NCI-H345 (cell line): ENCODE measurements around the gene HECW1.

ENCODE experiments used
- DNase-seq: peaks from one replicate; lab custom pipeline; 2025; lab: John Stamatoyannopoulos, UW

The HECW1 gene

DNA sequence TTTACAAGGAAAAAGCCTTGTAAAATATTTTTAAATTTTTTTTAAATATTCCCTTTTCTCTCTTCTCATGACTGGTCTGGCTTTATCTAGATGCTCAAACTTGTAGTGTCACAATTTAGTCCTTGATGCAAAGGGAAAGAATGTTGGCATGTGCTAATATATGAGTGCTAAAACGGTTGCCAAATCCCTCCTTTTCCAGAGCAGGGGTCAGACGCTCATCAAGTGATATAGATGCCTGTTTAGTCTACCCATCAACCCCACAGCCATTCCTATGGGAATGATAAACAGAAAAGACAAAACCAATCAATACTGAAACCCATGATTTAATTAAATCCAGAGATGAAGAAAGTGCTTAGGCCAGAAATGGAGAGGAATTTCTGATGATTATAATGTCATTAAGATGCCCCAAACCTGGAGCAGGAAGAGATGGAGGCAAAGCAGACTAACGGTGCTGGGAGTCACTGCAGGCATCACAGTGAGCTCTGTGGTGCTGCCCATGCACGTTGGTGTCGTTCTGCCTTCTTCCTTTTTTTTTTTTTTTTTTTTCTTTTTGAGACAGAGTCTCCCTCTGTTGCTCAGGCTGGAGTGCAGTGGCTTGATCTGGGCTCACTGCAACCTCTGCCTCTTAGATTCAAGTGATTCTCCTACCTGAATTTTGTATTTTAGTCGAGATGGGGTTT, 260.4 kb downstream of the HECW1 start:
- no peak for DNase-seq

DNA sequence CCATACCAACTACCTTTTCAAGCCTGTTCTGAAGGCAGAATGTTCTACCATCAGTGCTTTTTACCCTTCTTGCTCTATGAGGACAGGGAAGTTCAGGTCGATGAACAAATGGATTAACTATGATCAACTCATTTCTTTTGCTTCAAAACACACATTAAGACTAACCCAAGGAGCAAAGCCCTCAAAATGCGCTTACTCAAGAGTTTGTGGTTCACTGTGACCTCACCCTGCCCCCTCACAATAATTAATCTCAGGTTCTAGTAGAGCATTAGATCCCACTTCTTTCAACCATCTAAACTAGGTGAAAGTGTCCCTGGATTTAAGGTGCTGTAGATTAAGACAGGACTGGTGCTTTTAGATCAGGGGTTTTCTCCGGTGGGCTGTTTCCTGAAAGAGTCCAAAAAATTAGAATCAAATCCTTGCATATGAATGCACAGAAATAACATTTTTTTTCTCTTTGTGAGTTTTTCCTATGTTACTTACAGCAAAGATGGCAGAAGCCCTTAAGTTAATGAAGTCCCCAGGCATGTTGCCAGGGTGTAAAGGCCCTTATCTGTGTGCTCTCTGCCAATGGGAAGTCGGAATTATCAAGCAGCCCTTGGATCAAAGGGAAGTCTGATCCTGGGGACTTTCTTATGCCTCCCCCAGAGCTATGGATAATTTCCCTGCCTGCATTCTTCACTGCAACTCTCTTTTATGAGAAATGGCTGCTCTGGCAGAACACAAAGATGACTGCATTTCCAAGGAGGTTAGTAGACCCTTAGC, 264.9 kb downstream of the HECW1 start:
- no peak for DNase-seq

DNA sequence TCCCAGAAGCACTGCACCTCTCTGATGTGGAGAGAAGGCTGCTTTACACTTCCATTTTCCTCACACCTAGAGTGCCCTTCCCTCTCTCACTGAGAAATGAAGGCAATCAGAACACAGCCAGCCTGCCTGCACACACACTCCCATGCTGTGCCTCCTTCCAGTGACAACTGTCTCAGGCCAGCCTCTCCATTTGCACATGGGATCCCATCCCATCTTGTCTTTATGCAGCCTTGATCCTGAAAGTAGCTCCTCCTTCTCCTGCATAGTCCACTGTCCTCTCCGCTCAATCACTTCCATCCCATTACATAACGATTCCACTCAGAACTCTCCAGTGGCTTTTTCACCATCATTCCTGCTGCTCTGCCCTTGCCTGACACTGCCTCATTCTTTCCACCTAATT, 266.8 kb downstream of the HECW1 start:
- DNase-seq, result no peak

DNA sequence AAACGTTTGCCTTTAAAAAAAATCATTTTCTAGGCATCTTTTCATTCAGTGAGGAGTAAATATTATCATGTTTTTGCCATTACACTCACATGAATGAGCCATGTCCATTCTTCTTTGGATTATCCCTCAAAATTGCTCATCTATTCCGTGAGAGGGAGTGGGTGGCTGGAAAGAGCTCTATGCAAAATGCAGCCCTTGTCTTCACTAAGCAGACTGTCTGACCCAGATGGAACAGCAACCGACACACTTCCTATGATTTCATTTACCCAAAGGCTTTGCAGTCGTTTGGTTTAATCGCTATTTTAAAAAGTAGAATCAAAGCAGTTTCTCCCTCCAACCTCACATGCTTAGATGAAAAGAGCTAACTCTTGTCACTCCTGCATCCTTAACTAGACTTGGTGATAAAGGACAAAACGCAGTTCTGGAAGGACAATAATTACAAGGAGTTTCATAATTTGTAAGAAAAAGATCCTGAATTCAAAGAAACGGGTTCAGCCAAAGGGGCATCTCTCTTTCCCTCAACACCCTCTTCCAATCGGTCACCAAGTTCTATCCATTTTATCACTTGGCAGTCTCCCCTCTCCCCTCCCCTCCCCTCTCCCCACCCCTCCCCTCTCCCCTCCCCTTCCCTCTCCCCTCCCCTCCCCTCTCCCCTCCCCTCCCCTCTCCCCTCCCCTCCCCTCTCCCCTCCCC, 272.3 kb downstream of the HECW1 start:
- DNase-seq, result no peak

DNA sequence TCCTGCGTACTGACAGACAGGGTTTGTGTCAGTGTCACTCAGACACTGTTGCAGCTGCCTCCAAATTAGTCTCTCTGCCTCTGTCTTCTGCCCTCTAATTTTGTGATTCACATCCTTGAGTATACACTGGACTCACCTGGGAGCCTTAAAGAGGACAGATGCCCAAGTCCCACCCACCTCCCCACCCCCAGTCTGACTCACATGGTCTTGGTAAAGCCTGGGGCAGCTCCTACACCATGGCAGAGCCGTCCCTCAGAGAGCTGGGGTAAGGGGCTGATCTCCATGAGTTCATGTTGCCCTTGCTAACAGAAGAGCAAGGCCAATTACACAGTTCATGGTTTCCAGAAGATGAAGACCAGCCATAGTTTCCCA, 272.8 kb downstream of the HECW1 start:
- DNase-seq, result no peak

DNA sequence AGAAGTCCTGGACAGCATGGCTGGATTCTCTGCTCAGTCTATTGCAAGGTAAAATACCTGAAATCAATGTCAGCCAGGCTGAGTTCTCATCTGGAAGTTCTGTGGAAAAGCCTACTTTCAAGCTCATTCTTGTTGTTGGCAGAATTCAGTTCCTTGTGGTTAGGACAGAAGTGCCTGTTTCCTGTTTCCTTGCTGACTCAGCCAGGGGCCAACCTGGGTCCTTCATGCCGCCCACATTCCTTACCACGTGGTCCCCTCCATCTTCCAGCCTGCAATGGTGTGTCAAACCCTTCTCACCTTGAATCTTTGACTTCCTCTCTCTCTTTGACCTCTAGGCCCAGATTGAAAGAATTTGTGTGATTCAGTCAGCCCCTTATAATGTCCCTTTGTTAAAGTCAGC, 273.4 kb downstream of the HECW1 start:
- no peak for DNase-seq

DNA sequence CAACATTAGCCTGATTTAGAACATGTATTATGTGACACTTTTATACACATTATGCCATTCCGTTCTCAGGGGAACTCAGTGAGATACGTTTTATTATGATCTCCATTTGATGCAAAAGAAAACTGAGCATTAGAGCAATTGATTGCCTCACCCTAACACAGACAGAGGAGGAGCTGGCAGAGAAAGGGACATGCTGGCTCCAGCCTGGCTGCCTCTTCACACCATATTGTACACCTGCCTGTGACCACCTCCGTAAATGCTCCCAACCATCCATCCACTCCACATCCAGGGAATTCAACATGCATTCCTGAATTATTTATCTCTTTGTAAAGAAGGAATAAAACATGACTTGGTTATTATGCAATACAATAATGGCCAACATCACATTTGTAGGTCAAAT, 275.5 kb downstream of the HECW1 start:
- no peak for DNase-seq

DNA sequence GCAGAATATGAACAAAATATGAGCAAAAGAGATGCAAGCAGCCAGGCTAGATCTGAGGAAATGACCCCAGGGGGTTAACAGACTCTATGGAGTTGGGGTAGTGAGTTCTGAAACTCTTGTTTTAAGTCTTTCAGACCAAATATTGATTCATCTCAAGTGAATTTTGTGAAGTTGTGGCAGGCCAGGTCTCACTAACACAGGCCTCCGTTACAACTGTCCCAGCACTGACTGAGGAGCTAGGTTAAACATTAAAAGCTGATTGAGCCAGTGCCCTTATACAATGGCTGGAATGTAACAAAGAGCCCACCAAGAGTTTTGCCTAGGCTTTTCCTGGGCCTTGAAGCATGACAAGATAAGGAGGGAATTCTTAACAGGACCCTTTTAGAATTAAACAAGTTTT, 278.1 kb downstream of the HECW1 start:
- DNase-seq, result no peak

DNA sequence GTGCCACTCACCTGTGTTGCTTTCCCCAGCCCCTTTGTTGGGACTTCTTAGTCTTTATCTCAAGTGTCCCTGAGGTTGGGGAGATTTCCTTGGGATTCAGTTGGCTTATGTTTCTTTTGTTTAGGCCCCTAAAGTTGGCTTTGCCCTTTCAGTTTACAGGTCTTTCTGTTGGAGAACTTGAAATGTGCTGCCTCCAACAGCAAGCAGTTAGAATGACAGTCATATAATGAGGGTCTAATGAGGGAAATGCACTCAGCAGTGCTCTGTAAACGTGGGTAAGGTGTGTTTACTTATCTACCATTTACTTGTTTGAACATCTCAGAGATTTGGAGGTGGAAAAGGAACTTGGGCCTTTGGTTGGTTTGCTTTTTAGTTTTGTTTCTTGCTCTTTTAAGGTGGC, 279.1 kb downstream of the HECW1 start:
- no peak for DNase-seq

DNA sequence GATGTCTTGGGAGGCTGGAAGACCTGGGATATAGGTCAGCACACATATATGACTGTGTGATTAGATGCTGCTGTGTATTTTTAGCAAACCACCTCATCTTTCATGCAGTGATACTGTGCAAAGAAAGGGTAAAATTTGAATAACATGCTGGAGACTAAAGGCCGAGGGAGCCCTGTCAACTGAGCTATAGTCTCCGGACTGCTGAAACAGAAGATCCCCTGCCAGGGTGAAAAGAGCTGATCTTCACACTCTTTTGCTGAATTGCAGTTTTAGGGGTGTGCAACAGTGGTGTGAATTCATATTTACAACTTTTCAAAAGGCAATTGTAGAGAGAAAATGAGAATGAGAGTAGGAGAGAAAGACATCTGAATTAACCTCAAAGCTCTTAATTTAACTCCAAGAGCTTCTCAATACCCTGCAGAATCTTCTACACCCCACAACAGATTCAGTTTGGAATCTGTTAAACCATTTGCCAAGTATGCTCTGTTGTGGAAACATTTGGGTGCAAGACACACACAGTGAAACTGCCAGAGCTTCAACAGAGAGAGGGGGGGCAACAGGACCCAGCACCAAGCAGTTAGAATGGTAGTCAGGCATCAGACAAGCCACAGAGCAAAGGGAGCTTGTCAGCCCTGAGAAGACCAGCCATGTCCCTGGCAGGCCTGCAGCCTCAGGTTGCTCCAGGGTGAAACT, 280.3 kb downstream of the HECW1 start:
- no peak for DNase-seq

DNA sequence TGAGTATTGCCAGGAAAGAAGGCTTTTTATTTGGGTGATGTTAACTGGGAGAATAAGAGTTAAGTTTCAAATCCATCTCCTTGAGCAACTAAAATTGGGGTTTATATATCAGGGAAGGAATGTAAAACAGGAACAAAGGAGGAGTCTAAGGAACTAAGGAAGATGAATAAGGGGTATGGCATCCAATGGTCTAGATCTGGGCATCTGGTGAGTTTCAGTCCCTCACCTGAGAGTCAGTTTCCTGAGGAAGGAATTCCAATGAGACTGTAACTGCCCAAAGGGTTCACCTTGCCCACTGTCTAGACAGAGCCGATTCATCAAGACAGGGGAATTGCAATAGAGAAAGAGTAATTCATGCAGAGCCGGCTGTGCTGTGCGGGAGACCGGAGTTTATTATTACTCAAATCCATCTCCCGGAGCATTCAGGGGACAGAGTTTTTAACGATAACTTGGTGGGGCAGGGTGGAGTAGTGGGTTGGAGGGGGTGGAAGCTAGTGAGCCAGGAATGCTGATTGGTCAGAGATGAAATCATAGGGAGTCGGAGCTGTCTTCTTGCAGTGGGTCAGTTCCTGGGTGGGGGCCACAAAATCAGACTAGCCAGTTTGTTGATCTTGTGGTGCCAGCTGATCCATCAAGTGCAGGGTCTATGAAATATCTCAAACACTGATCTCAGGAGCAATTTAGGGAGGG, 282.1 kb downstream of the HECW1 start:
- DNase-seq, result no peak

DNA sequence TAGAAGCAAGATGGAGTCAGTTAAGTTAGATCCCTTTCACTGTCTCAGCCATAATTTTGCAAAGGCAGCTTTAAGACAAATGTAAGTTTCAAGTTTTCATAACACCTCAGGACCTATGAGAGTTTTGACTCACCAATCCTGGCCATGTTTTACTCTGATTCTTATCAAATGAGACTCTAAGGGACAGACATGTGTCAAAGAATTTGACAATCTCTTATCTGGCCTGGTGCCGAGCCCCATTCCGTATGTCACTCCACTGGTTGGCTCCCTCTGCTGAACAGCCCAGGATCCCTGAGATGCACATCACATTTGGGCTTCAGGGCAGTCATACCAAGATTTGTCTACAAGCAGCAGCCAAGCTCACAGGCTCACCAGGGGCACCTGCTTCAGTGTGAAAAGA, 282.9 kb downstream of the HECW1 start:
- no peak for DNase-seq

DNA sequence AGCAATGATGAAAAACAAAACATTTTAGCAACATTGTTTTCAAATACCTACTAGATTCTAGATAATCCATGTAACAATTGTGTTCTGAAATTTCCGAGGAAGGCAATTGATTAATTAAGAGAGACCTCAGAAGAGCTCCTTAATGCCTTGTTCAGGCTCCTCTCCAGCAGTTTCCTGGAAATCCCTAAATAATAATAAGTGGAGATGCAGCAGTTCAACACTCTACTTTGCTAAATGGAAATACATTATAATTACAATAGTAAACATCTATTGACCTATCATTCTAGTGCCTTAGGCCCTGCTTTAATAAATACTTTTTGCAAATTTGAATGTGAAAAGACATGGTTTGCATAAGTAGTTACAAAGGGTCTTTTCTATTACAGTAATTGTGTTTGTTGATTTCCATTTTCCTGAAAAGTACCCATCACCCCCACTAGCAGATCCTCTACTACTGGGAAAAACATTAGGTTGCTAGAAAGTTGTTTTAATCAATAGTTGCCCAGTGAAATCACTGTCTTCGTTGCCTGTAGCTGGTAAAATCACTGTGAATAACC, 283.8 kb downstream of the HECW1 start:
- DNase-seq, result no peak

DNA sequence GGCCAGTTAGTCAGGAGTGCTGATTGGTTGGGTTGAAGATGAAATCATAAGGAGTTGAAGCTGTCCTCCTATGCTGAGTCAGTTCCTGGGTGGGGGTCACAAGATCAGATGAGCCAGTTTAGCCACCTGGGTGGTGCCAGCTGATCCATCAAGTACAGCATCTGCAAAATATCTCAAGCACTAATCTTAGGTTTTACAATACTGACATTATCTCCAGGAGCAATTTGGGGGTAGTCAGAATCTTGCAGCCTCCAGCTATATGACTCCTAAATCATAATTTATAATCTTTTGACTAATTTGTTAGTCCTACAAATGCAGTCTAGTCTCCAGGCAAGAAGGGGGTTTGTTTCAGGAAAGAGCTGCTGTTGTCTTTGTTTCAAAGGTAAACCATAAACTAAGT, 286.4 kb downstream of the HECW1 start:
- no peak for DNase-seq

DNA sequence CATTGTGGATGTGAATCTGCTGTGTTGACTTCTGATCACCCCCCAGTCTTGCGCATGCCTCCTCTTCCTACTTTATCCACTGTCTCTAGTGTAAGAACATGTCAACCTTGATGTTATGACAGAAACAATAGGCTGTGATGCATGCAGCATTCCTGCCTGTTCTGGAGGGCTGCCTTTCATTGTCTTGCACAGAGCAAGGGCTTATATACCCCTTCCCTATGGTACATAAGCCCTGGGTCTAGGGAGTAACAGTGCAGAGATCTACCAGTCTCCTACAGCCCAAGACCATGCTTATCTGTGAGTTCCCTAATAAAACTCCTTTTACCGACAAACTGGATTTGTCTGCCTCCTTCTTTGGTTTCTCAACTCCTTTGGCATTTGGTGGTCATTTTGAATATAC, 293.5 kb downstream of the HECW1 start:
- DNase-seq, result no peak

DNA sequence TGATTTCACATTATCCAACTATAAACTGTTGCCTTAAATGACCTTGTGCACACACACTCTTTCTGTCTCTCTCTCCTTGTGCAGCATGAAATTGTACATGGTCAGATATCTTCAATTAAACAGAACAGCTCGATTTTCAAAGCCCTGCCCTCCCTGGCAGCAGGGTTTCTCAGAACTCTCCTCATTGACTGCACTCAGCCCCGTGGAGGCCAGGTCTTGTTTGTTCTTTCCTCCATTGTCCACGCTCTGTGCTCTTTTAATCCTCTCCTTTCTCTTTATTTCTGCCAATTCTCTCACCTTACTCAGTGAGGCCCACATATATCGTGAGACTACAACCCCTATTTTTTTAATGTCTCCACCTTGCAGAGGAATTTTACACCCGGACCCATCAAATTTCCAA, 294.5 kb downstream of the HECW1 start:
- DNase-seq, result no peak

DNA sequence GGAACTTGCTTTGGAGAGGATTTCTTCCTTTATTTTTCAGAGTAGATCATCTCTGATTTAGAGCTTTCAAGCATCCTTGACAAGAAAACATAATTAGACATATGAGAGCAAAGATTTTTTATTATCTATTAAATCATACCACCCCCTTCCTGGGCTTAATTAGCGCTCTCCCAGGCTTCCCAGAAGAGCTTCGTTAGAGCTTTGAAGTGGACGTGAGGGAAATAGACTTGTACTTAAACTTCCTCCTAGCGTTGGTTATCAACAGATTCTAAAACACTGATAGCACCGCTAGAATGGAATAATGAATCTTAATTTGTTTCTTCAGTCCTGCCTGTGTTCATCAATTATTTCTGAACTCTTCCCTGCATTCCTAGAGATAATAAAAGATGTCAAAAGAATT, 296.5 kb downstream of the HECW1 start:
- no peak for DNase-seq

DNA sequence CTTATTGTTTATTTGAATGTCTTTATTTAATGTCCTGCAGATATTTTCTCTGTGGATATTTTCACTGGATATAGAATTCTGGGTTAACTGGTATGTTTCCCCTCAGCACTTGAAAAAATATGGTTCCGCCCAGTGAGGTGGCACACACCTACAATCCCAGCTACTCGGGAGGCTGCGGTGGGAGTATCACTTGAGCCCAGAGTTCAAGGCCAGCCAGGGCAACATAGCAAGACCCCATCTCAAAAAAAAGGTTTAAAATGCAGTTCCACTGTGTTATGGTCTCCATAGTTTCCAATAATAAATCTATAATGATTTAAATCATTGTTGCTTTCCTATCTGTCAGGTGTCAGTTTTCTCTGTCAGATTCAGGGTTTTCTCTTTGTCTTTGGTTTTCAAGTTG, 305.0 kb downstream of the HECW1 start:
- no peak for DNase-seq

DNA sequence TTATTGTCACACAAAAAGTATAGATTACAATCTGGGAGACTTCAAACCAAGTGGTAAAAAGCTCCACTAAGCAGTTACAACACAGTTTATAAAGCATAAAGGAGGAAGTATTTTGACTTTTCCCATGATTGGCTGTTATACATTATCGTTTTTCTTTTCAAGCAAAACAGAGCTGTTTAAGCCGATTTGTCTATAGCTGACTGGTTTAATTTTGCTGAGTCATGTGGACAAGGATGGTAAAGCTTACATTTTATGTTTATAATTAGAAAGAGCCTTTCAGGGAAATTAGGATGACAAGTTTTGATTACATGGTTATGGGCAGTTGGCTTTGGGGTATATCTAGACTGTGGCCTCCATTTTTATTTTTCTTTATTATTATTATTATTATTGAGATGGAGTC, 318.0 kb downstream of the HECW1 start:
- DNase-seq, result no peak

DNA sequence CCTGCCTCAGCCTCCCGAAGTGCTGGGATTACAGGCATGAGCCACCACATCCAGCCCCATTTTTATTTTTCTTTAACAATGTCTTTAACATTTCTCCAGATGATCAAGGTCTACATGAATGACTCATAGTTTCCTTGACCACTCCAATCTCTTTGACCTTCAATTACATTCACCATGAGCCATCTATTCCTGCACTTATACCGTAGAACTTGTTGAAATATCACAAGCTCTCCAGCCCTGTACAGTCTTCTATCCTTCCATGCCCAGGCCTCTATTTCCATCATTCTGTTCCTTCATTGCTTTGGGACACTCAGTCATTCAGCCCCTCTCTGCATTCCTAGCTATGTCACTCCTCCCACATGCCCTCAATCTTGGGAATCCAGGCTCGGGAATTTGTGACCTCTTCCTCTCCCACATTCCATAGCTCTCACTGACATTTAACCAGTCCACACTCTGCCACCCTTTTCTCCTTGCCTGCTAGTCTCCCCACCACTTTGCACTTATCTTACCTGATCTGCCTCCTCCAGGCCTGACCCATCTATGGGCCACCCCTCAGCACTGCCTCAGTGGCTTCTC, 318.7 kb downstream of the HECW1 start:
- DNase-seq, result no peak

DNA sequence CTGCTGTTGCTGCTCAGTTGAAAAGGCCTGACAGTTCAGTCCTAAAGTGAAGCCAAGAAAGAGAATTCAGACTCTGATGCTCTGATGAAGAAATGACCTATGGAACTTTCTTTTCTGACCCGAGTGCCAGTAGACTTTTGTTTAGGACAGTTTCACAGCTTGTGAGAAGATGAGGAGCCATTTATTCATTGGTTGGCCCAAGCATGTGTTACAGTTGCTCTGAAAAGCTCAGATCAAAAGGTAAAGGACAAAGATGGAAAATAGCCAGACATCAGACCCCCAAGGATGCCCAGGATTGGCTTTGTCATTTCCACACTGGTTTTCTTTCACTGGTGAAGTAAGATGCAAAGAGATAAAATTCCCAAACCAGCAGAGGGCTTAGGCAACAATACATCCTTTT, 321.2 kb downstream of the HECW1 start:
- no peak for DNase-seq

DNA sequence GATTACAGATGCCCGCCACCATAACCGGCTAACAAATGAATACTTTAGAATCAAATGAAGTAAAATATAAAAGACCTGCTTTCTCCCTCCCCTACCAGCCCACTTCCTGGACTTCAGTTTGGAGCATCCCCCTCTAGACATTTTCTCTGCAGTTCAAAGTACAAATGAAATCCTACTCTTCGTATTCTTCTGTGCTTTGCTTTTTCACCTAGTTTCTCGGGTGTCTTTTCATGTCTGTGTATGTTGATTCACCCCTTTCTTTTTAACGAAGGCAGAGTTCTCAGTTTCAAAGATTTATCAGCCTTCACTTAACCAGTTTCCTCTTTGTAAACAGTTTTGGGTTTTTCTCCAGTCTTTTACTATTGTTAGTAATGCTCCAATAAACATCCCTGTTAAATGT, 324.6 kb downstream of the HECW1 start:
- DNase-seq, result no peak
